ENCODE data around the gene SLC22A8.
"Not testable (repeated sequence)": the region's sequence is repeated elsewhere in the genome, so short reads cannot be mapped to it uniquely, and the experiment has no call there.

SLC22A8 gene, protein sequence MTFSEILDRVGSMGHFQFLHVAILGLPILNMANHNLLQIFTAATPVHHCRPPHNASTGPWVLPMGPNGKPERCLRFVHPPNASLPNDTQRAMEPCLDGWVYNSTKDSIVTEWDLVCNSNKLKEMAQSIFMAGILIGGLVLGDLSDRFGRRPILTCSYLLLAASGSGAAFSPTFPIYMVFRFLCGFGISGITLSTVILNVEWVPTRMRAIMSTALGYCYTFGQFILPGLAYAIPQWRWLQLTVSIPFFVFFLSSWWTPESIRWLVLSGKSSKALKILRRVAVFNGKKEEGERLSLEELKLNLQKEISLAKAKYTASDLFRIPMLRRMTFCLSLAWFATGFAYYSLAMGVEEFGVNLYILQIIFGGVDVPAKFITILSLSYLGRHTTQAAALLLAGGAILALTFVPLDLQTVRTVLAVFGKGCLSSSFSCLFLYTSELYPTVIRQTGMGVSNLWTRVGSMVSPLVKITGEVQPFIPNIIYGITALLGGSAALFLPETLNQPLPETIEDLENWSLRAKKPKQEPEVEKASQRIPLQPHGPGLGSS

GRCh38 chr11:63015521-63016215, at the start of gene SLC22A8:
TSS of gene SLC22A8 (minus strand) at chr11:63015841. CDS start at chr11:63014958, 883 bp downstream.
- no peak for FAIRE-seq
- DNase-seq (ENCODE audit: low spot score), result no peak

DNA sequence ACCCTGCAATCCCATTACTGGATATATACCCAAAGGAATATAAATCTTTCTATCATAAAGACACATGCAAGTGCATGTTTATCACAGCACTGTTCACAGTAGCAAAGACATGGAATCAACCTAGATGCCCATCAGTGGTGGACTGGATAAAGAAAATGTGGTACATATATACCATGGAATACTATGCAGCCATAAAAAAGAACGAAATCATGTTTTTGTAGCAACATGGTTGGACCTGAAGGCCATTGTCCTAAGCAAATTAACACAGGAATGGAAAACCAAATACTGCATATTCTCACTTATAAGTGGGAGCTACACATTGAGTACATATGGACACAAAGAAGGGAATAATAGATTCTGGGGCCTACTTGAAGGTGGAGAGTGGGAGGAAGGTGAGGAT, 30.6 kb upstream of the SLC22A8 start:
- not testable (repeated sequence) for FAIRE-seq; DNase-seq (ENCODE audit: low spot score)

DNA sequence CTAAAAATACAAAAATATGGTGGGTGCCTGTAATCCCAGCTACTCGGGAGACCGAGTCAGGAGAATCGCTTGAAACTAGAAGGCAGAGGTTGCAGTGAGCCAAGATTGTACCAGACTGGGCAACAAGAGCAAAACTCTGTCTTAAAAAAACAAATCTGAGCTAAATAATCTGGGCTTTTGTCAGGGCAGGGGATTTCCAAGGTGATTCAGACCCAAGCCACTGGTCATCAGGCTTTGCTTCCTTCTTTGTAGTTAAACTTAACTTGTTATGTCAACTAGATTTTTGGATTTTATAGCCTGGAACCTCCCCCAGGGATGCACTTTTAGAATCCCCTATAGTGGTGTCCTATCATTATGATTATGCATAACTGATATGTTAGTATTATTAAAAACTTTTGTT, 27.0 kb upstream of the SLC22A8 start:
- FAIRE-seq (no peak), DNase-seq (ENCODE audit: low spot score) (no peak)

- FAIRE-seq, result no peak
- DNase-seq (ENCODE audit: low spot score), result no peak
These were observed 16.8 kb upstream of the SLC22A8 start for GRCh38 chr11:63032457-63032856.

DNA sequence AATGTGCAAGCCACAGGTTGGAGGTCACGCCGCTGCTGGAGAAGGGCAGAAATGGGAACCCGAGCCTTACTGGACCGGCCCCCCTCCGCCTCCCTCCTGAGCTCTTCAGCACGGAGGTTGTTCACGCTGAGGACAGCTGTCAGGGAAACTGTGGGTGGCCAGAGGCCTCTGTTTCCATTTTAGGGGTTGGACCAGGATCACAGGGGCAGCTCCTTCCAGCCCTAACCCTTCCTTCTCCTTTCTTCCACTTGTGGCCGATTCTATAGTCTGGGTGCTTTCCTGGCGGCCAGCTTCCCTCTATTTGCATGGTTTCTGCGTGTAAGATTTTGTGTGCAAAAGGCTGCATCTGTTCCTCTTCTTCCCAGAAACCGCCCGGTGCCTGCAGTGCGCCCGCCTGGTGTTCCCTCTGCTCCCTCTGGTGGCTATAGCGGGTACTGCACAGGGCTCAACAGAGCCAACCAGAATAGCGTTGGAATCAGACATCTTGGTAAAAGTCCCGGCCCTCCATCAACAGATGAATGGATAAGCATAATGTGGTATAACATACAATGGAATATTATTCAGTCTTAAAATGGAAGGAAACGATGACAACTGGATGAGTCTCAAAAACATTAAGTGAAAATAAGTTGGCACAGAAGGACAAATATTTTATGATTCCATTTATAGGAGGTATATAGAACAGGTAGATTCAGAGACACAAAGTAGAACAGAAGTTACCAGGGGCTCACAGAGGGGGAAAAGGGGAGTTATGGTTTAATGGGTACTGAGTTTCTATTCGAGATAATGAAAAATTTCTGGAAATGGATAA, 8.4 kb upstream of the SLC22A8 start:
- DNase-seq (ENCODE audit: low spot score) (peak; percentile 20), FAIRE-seq (no peak)

GRCh38 chr11:63023222-63023814, 7.7 kb upstream of the SLC22A8 start:
- FAIRE-seq (no peak), DNase-seq (ENCODE audit: low spot score) (no peak)

- no peak for FAIRE-seq
- no peak for DNase-seq (ENCODE audit: low spot score)
These were observed 6.8 kb upstream of the SLC22A8 start for GRCh38 chr11:63022441-63022840.

DNA sequence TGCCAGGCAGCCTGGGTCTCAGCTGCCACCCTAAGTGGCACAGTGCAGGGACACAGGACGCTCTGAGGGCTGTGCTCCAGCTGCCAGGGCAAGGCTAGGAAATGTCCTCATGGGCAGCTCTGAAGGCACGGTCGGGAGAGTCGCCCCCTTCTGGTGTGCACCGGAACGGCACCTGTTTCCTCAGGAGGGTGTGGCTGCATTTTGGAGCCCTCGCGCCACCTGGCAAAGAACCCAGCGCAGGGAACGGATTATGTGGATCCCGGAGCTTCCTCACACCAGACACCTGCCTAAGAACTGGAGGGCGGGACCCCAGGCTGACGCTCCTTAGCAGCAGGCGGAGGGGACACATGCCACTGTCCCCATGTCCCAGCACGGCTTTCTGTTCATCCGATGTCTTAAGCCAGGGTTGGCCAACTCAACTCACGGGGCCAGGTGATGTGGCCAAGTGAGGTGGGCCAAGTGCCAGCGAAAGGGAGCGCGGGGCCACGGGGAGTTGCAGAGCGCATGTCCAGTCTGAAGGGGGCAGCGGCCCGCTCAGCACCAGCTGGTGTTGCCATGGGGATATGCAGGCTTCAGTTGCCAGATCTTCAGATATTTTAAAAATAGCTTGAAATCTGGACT, 5.1 kb upstream of the SLC22A8 start:
- no peak for DNase-seq (ENCODE audit: low spot score)
- FAIRE-seq, result no peak

GRCh38 chr11:63019506-63019905, 3.9 kb upstream of the SLC22A8 start:
- FAIRE-seq, result no peak
- no peak for DNase-seq (ENCODE audit: low spot score)

DNA sequence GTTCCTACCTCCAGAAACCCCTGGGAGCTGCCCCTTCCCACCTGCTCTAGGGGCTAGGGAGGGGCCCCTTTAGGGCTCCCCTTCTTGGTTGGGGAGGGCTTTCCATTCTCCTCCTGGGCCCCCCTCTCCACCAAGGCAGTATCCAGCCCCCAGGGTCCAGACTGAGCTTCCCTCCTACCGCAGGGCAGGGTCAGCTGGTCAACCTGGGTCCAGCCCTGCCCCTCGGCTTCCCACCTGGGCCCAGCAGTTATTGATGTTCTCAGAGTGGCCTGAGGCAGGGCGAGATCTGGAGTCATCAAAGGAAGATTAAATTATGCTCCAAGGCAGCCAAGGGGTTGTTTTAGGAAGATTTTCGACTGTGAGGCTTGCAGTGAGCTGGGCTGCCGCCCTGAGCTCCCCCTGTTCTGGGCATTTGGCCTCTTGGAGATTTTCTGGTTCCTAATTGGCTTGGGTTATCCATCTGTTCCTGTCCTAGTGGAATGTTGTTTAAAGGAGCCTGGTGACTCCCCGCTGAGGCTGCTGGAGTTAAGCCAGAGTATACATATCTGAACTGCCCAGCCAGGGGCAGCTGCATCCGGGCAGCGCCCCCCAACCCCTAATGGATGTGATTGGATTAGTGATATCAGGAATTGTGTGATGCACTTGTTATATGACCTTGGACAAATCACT, 1.8 kb upstream of the SLC22A8 start:
- DNase-seq (ENCODE audit: low spot score) (no peak), FAIRE-seq (no peak)

- FAIRE-seq (no peak), DNase-seq (ENCODE audit: low spot score) (no peak)
These were observed 1.1 kb downstream of the SLC22A8 start for GRCh38 chr11:63014408-63015055.

- no peak for FAIRE-seq
- DNase-seq (ENCODE audit: low spot score), result no peak
These were observed 2.8 kb downstream of the SLC22A8 start for GRCh38 chr11:63012839-63013238.

DNA sequence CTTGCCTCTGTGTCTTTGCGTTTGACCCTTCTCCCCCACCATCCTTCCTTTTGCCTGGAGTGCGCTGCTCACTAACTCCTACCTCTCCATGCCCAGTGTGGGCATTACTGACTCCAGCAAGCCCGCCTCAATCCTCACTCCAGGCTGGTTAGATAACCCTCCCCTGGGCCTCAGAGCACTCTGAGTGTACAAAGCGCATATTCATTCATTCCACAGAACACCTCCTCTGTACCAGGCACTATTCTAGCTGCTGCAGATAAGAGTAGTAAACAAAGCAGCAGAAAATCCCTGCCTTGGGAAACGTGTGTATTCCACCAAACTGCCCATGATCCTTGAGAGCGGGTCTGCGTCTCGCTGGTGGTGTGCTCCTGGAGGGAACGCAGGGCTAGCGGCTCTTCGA, 3.2 kb downstream of the SLC22A8 start:
- FAIRE-seq (no peak), DNase-seq (ENCODE audit: low spot score) (no peak)

- no peak for FAIRE-seq
- DNase-seq (ENCODE audit: low spot score), result no peak
These were observed 4.7 kb downstream of the SLC22A8 start for GRCh38 chr11:63010934-63011439.

- DNase-seq (ENCODE audit: low spot score) (no peak), FAIRE-seq (no peak)
These were observed 7.7 kb downstream of the SLC22A8 start for GRCh38 chr11:63007920-63008319.

DNA sequence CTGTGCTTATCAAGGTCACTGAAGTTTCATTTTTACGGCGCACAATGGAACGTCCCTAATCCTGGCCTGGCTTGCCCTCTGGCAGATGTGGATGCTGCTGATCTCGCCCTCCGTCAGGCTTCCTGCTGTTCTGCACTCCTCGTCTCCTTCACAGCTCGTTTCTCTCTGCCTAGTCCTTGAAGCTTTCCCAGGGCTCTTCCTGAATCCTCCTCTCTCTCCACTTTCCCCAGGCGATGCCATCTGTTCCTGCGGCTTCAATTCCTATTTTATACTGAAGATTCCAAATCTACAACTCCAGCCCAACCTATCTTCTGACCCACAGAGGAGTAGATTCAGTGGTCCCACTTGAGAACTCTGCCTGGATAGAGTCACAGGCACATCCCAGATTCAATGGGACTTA, 14.2 kb downstream of the SLC22A8 start:
- FAIRE-seq (no peak), DNase-seq (ENCODE audit: low spot score) (no peak)

DNA sequence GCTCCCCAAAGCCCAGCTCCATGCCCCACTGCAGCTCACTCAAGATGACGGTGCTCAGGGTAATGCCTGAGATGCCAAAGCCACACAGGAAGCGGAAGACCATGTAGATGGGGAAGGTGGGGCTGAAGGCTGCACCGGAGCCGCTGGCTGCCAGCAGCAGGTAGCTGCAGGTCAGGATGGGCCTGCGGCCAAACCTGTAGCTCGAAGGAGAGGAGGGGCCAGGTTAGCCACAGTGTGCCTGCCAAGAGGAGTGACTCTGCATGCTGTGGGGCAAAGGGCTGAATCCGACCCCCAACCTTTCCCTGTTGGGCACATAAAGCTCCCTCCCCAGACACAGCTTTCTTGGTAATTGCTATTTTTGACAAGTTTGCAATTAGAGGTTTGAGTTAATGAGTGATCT, 16.0 kb downstream of the SLC22A8 start:
- FAIRE-seq (no peak), DNase-seq (ENCODE audit: low spot score) (no peak)

- DNase-seq (ENCODE audit: low spot score) (no peak), FAIRE-seq (no peak)
These were observed 16.5 kb downstream of the SLC22A8 start for GRCh38 chr11:62999156-62999555.

- FAIRE-seq (no peak), DNase-seq (ENCODE audit: low spot score) (no peak)
These were observed 19.4 kb downstream of the SLC22A8 start for GRCh38 chr11:62996271-62996670.

DNA sequence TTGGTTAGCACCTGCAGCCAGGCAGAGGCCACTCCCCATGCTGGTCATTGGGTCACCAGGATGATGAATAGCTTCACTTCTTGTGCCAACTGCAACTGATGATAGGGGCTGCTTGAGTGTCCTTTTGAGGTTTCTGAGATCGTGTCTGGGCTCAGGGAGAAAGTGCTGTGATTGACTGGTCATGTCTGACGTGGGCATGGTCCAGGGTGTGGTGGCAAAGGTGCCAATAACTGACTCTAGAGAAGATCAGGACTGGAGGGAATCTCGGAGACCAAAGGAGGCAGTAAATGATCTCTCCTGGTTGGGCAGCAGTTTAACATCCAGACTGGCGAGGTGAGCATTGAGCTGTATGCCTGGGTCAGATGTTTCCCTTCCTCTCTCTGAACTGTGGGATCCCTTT, 20.9 kb downstream of the SLC22A8 start:
- FAIRE-seq (no peak), DNase-seq (ENCODE audit: low spot score) (no peak)
